HG02852 (cell line): ENCODE results near the gene ANXA2.
A peak's percentile ranks its signal among the peaks of the same experiment; 100 is the strongest.
"Not testable (repeated sequence)": the region's sequence is repeated elsewhere in the genome, so short reads cannot be mapped to it uniquely, and the experiment has no call there.

ENCODE experiments used
- ATAC-seq: cut with Tn5 transposase; IDR thresholded peaks from one replicate; pipeline ENCODE4 v1.9.1; 2021; ENCODE audit warnings: mild to moderate bottlenecking, moderate library complexity; ENCODE audit not compliant: unreplicated experiment

ANXA2 gene

DNA sequence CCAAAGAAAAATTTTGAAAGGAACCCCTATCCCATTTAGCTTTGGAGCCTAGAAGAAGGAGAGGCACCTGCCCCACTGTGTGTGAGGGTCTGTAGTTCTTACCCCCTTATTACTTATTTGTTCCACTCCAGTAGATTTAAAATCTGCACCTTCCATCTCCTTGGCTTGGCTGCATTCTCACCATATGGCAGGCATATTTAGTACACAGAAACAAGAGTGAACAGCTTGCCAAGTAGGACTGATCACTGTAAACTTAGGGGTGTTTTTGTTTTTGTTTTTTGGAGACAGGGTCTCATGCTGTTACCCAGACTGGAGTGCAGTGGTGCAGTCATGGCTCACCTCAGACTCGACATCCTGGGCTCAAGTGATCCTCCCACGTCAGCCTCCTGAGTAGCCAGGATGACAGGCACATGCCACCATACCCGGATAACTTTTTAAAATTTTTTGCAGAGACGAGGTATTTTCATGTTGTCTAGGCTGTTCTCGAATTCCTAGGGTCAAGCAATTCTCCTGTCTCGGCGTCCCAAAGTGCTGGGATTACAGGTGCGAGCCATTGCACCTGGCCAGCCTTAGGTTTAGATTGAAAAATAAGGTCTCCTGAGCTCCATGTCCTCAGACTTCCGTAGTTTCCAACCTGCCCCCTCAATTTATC lies 14.1 kb upstream of the ANXA2 start:
- ATAC-seq: no peak

DNA sequence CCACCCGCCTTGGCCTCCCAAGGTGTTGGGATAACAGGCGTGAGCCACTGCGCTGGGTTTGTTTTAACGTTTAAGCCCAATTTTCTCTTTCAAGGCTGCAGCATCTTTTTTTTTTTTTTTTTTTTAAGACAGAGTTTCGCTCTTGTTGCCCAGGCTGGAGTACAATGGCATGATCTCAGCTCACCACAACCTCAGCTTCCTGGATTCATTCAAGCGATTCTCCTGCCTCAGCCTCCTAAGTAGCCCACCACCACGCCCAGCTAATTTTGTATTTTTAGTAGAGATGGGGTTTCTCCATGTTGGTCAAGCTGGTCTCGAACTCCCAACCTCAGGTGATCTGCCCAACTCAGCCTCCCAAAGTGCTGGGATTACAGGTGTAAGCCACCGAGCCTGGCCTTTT lies 12.6 kb upstream of the ANXA2 start:
- not testable (repeated sequence) for ATAC-seq

DNA sequence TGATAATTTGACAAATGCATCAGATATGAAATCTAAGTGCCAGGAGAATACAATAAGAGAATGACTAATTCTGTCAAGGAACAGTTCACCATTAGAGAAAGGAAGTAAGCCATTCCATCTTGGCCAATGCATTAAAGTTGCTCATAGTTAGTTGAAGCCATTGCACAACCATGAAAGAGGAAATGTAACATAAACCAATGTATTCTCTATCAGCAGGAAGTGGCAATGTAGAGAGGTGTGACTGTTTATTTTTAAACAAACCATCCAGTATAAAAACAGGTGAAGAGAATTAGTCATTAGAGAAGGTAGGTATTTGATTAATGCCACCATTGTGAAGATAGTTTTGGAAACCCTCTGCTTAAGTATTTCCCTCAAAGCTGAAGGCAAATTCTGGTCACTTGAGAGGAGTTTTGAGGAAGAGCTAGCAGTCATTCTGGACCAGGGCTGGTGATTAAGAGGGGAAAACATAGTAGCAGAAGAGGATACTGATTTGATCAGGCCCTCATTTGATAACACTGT lies 10.7 kb upstream of the ANXA2 start:
- ATAC-seq: no peak

DNA sequence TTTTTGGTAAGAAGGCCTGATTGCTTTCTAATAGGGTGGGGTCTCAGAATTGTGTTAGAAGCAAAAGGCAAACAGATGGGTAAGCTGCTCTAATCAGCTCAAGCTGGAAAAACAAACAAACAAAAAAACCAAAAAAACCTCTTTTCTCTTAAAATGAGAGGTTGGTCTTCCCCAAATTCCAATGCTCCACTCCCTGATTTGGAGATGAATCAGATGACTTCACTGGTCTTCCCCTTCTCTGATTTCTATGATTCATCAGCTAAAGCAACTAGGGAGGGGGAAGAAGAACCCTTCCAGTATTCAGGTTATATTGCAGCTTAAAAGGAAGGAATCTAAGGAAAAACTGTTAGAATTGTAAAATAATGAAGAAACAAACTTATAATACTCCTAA lies 9.6 kb upstream of the ANXA2 start:
- no peak for ATAC-seq

DNA sequence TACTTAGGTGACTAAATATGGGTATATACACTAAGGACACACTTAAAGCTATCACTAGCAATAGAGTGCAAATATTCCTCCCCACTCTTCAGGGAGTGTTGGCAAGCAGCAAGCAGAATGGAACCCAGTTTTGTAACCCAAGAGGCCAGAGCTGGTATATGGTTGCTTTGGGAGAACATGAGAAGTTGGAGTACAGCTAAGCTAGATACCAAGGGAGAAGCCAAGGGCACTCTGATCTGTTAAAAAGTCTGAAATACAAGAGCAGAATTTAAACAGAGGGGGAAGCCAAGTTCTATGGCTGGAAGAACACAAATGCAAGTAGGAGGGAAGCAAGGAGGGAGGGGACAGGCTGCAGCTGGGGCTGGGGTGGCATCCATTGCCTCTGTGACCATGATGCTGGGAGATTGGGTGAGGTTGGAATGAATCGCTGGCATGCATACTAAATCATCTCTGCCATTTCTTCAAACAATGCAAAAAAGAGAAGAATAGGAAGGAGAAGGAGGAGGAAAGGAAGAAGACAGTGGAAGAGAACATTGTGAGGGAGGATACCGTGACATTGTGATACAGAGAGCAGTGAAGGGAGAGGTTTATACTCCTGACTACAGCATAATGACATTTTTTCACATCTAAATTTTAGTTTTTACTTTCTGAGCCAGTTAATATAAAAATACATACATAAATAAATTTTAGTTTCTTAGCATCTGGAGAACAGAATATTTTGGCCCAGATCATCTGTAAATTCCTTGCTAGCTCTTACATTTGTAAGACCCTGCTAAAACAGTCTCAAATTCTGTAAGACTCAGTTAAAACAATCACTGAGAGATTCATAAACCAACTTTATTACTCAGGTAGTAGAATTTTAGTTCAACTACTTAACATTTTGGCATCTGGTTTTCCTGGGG lies 9.0 kb upstream of the ANXA2 start:
- no peak for ATAC-seq

GRCh38 chr15:60405399-60405798 lies 7.6 kb upstream of the ANXA2 start:
- ATAC-seq: no peak

DNA sequence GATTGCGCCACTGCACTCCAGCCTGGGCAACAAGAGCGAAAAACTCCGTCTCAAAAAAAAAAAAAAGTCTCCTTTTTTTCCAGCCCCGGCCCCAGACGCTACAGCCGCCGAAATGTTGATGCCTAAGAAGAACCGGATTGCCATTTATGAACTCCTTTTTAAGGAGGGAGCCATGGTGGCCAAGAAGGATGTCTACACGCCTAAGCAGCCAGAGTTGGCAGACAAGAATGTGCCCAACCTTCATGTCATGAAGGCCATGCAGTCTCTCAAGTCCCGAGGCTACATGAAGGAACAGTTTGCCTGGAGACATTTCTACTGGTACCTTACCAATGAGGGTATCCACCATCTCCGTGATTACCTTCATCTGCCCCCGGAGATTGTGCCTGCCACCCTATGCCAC lies 6.6 kb upstream of the ANXA2 start:
- not testable (repeated sequence) for ATAC-seq

GRCh38 chr15:60400944-60401343 lies 3.2 kb upstream of the ANXA2 start:
- ATAC-seq: no peak

DNA sequence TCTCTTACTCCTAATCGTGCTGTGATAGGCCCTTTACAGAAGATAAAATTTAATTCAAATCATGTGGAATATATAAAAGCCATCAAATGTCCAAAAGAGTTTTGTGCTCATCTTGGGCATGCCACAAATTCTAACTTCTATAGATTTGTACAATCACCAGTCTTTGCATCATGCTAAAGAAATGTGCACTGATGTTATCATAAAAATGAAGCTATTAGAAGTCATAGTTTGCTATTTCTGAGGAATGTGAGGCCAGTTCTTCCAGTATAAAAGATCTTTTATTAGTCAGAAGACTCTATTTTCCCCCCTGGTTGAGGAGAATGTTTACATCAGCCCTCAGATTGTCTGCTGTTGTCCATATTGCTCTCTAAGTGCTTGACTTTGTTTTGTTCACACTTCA lies 2.1 kb upstream of the ANXA2 start:
- no peak for ATAC-seq

GRCh38 chr15:60399246-60399915 lies 1.6 kb upstream of the ANXA2 start:
- no peak for ATAC-seq

DNA sequence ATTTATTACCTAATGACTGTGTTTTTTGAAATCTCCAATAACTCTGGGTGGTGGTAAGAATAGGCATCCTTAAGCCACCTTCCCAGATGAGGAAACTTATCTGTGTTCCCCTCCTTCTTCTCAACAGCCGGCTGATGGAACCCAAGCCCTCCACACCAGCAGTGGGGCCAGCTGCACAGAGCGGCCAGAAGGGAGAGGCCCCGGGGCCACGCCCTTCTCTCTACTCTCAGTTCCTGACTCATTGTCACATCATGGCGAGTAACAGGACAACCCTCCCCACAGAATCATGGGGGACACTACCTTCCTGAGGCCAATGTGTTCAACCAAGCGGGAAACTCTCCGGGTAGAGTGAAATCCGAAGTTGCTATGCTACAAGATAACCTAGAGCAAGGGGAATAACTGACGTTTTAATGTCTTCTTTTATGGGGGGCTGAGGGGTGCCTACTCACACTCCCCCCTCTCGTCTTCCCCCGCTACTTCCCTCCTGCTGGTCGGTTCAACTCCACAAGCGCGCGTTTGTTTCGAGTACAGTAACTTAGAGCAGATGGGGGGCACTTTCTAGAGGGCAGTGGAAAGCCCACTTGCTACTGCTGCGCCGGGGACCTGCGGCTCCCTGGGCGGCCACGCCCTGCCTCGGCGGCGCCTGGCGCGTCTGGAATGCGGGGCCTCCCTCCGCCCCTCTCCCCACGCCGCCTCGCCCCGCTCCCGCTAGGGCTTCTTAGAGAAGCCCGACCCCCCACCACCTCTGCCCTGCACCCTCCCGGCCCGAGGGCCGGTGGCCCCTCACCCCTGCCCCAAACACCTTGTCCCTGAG lies 621 bp downstream of the ANXA2 start:
- ATAC-seq: peak; percentile 74

DNA sequence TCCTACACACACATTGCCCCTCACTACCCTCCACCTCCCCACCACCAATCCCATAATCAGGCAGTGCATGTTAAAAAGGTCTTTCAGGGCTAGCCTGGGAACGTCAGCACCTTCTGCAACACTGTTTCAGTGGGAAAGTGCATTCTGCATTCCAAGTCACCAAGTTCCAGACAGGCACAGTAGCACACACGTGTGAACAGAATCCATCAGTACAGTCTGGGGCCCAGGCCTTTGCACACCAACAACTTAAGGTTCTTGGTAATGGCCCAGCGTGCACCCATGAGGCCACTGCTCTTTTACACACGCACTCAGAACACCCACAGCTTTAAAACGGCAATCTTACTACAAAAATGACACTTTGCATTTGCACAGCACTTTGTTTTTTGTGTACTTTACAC lies 1.2 kb downstream of the ANXA2 start:
- ATAC-seq: no peak

DNA sequence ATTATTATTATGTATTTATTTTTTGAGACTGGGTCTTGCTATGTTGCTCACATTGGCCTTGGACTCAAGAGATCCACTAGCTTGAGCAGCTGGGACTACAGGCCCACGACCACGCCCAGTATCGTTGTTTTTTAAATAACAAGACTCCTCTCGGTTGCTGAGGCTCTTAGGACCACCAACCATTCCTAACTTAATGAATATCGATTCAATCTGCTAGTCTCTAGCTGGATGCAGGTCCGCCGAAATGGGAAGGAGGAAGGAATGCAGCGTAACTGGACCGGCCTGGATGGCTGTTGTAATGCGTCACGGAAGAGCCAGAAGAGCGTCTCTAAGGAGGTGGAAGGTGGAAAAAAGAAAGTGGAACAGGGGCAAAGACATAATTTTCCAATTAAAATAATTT lies 1.7 kb downstream of the ANXA2 start:
- no peak for ATAC-seq

DNA sequence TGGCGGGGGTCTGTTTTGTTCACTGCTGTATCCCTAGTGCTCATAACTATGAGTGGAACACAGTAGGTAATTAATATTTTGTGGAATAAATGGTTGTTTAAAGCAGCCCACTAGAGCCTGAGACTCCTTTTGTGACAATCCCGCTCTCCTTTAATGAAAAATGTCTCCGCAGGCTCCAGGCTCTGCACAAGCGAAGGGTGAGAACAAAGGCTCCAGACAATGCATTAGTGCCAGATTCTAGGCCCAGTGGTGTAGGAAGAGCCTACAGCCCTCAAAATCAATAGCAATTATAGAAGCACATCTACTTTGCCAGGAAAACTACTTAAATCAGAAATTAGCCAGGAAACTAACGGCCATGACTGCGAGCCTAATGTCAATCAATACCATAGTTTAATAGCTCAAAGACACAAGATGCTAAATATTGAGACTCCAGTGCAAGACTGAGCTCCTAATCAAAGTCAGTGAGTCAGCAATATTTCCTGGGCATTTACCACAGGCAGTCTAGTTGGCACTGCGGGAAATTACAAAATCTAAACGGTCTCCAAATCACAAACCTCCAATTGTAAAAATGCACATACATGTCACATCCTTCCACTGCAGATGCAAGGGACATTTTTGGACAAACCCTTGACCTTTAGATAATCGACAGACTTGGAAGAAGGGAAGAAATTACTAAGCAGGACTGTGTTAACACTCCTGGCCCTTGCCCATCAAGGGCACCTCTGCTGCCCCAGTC lies 2.3 kb downstream of the ANXA2 start:
- no peak for ATAC-seq

- ATAC-seq: no peak
These were observed 3.1 kb downstream of the ANXA2 start for GRCh38 chr15:60394689-60395097.

GRCh38 chr15:60392986-60393790 lies 4.6 kb downstream of the ANXA2 start:
- ATAC-seq: no peak

- ATAC-seq: no peak
These were observed 5.2 kb downstream of the ANXA2 start for GRCh38 chr15:60392601-60392985.

DNA sequence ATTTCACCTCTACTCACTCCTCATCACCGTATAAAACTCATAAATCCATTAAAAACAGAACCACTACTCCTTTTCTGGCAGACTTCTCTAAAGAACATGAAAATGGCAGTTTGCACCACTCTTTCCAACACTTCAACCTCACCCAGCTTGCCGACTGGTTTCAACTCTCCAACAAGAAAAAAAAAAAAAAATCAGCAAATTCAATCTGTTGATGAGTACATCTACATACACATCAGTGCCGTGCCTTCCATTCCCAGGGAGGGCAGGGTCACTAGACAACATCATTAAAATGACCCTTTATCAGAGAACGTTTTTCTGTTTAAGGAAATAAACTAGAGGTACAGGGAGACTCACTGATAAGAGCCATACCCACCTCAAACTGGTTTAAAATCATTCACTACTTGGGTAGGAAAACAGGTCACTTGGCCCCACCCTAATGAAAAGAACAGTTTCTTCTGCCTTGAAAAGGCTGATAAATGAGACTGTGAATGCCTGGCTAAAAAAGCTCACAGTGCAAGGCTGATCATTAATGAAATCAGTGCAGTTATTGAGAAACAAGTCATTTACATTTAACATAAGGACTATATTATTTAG lies 6.0 kb downstream of the ANXA2 start:
- ATAC-seq: no peak
